Sigmoid colon (tissue), 7 donors: ENCODE data around the gene FRAS1. TPM values are rescaled to one million over a fixed set of nuclear protein-coding genes. Genes with fewer than 3 reads are reported as not detected.

ENCODE experiments used
- DNase-seq: peaks from one replicate; pipeline ENCODE4 v3.0.0-alpha.2; 2019
- H3K27ac ChIP-seq, 4 donors: fragments of 200-600 bp; sonication (generic); one replicate each; pipeline ENCODE4 v1.5.1; 2016 to 2019; ENCODE audit warnings: mild to moderate bottlenecking in 1 of 4
- H3K27me3 ChIP-seq, 3 donors: fragments of 200-600 bp; sonication (generic); one replicate each; pipeline ENCODE4 v1.5.1; 2019; ENCODE audit warnings: mild to moderate bottlenecking in 1 of 3
- H3K36me3 ChIP-seq, 4 donors: fragments of 200-600 bp; sonication (generic); one replicate each; pipeline ENCODE4 v1.5.1; 2016 to 2019
- H3K4me1 ChIP-seq, 4 donors: fragments of 200-600 bp; sonication (generic); one replicate each; pipeline ENCODE4 v1.5.1; 2017 to 2019
- H3K4me3 ChIP-seq, 4 donors: fragments of 200-600 bp; sonication (generic); one replicate each; pipeline ENCODE4 v1.5.1; 2017 to 2019; ENCODE audit warnings: mild to moderate bottlenecking in 2 of 4, moderate library complexity in 1 of 4
- H3K9me3 ChIP-seq, 4 donors: fragments of 200-600 bp in 3 of 4; sonication (generic) in 3 of 4; one replicate each; pipeline versions ENCODE4 v1.5.1 to v1.6.1; 2013 to 2019
- EP300 ChIP-seq, 4 donors: sonication (generic); formaldehyde crosslinking; IDR thresholded peaks; one replicate each; pipeline ENCODE4 v1.6.1; 2017; ENCODE audit warnings: antibody characterized with exemption in 4 of 4
- POLR2A ChIP-seq, 2 donors: fragments of 450-650 bp; IDR thresholded peaks; one replicate each; pipeline ENCODE4 v1.6.1; 2016; ENCODE audit warnings: antibody characterized with exemption in 2 of 2, mild to moderate bottlenecking in 2 of 2, moderate library complexity in 2 of 2
- POLR2AphosphoS5 ChIP-seq, 4 donors: sonication (generic); formaldehyde crosslinking; IDR thresholded peaks; one replicate each; pipeline ENCODE4 v1.6.1; 2017; ENCODE audit warnings: antibody characterized with exemption in 4 of 4
- WGBS, 2 donors: extraction: QIAGEN DNeasy Blood & Tissue Kit; methylation state at CpG; one replicate each; pipeline ENCODE4 v1.1.7; 2013; 5-methylcytosine and 5-hydroxymethylcytosine counted together
- intact Hi-C: fragments of 100-400 bp; cut with DNase I; formaldehyde crosslinking; loops from one replicate; pipeline ENCODE4 v1.15.1; 2023
- polyA plus RNA-seq, 3 donors: library from polyadenylated mRNA; stranded (reverse); fragments of 200-250 nt; gene quantifications; one replicate each; pipeline ENCODE4 v1.2.3, GENCODE V29; 2013
- total RNA-seq, 4 donors: library from RNA; depleted of rRNA; stranded (reverse); fragments of >200 nt; gene quantifications; one replicate each; pipeline ENCODE4 v1.1.0, GENCODE V29; 2016
- TF ChIP-seq, protein P1 (sequence below), 4 experiments: fragments of 450-650 bp in 3 of 4; fragments of 200-600 bp in 1 of 4; IDR thresholded peaks; one replicate each; pipeline ENCODE4 v1.5.1; 2016 to 2019; ENCODE audit warnings: antibody characterized with exemption in 4 of 4, mild to moderate bottlenecking in 3 of 4, moderate library complexity in 2 of 4
- donor health status: healthy with polysubstance abuse.
- donor health status: Bipolar disorder and iron deficiency.
- donor health status: healthy.

FRAS1 gene
- total and polyA plus RNA-seq, 7 donors = under 0.01 to 22.4 (median 7.4) TPM; not detected in 1

DNA sequence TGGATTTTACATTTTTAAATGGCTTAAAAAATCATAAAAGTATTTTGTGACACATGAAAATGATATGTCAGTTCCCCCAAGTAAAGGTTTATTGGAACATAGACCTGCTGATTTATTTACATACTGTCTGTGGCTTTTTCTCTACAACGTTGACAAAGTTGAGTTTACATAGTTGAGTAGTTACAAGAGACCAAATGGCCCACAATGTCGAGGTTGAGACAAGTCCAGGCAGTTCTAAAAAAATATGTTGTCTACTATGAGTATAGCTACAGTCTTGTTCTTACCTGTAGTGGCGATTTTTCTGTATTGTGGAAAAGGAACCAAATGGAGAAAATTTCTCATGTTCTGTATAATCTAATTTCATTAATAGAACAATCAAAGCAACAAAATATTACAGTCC, 163.2 kb downstream of the FRAS1 start:
- peaks cover 0 to 13% (median 2%) of the 10 kb centered on the region in 4 donors for H3K4me1 ChIP-seq
- intact Hi-C loops = no loop called here

DNA sequence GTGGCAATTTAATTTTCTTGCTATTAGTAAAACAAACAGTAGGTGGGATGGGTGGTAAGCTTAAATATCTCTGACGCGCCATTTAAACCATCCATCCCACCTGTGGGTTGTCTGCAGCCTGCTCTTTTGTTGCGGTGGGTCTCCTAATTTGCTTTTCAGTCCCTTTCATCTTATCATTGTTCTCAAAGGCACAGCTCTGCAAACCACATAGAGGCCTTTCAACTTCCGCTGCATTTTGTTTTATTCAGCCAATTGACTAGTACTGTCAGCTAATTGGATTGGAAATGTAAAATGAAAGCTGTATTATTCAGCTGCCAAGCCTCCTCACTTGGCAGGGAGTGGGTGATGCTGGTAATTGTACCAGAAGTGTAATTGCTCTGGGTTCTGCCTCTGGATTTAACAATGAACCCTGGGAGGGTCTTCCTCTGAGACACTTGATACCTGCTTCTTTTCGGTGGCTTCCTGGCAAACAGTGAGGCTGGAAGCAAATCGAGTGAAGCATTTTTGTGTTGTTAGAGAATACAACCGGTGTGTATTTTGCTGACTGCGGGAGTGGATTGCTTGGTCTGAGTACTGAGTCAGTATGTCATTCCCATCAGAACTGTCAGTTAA, 165.6 kb downstream of the FRAS1 start:
- TF ChIP-seq POLR2AphosphoS5 (IDR thresholded peaks at IDR 0.05) (no peak), EP300 (IDR thresholded peaks at IDR 0.05) (no peak), POLR2A (IDR thresholded peaks at IDR 0.05) (no peak)
- TF ChIP-seq, protein P1, sequence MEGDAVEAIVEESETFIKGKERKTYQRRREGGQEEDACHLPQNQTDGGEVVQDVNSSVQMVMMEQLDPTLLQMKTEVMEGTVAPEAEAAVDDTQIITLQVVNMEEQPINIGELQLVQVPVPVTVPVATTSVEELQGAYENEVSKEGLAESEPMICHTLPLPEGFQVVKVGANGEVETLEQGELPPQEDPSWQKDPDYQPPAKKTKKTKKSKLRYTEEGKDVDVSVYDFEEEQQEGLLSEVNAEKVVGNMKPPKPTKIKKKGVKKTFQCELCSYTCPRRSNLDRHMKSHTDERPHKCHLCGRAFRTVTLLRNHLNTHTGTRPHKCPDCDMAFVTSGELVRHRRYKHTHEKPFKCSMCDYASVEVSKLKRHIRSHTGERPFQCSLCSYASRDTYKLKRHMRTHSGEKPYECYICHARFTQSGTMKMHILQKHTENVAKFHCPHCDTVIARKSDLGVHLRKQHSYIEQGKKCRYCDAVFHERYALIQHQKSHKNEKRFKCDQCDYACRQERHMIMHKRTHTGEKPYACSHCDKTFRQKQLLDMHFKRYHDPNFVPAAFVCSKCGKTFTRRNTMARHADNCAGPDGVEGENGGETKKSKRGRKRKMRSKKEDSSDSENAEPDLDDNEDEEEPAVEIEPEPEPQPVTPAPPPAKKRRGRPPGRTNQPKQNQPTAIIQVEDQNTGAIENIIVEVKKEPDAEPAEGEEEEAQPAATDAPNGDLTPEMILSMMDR (IDR thresholded peaks at IDR 0.05) = no peak
- no peak for DNase-seq
- Histone ChIP-seq H3K4me1 (peaks cover 0 to 13% (median 4%) of the 10 kb centered on the region in 4 donors), H3K27me3 (no peaks in the 10 kb centered on the region), H3K36me3 (no peaks in the 10 kb centered on the region), H3K27ac (no peak overlapping the region), H3K4me3 (no peak overlapping the region), H3K9me3 (no peaks in the 10 kb centered on the region)
- intact Hi-C loops = no loop called here
- WGBS, 2 donors = 78 to 81% methylated on average over 8 of the region's 8 CpGs

More for the DNA sequence above, 163.2 kb downstream of the FRAS1 start:
- Histone ChIP-seq H3K36me3 (no peaks in the 10 kb centered on the region), H3K9me3 (no peaks in the 10 kb centered on the region), H3K27ac (no peak overlapping the region), H3K4me3 (no peak overlapping the region), H3K27me3 (no peaks in the 10 kb centered on the region)
- 36 to 61% methylated on average over 3 of the region's 3 CpGs for WGBS, 2 donors
- no peak for DNase-seq
- TF ChIP-seq POLR2AphosphoS5 (IDR thresholded peaks at IDR 0.05) (no peak), EP300 (IDR thresholded peaks at IDR 0.05) (no peak), POLR2A (IDR thresholded peaks at IDR 0.05) (no peak)
- TF ChIP-seq, protein P1 (IDR thresholded peaks at IDR 0.05) = no peak

DNA sequence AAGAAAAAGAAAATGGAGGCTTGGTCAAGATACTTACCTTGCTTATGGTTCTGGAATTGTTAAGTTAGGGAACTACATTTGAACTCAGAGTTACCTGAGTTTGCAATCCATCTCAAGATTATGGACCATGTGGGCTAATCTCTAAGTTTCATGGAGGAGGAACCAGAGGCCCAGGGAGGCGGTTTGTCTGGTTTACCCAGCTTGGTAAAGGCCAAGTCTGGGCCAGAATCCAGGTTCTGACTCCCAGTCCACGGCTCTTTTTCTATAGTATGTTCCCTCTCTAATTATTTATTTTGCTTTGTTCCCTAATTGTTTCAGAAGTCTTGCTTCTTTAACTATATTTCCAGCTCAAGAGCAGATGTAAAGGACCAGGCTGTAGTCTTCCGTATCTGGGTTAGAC, 168.1 kb downstream of the FRAS1 start:
- 81 to 89% methylated on average over 3 of the region's 3 CpGs for WGBS, 2 donors
- no peaks in the 10 kb centered on the region for H3K36me3 ChIP-seq
- TF ChIP-seq, protein P1 (IDR thresholded peaks at IDR 0.05) = no peak
- TF ChIP-seq POLR2A (IDR thresholded peaks at IDR 0.05) = no peak
- no peak for TF ChIP-seq POLR2AphosphoS5 (IDR thresholded peaks at IDR 0.05)
- TF ChIP-seq EP300 (IDR thresholded peaks at IDR 0.05) = no peak
- no peak for DNase-seq
- no peak overlapping the region for H3K4me3 ChIP-seq
- H3K27me3 ChIP-seq = no peaks in the 10 kb centered on the region
- H3K9me3 ChIP-seq = no peaks in the 10 kb centered on the region
- peaks cover 0 to 7% (median 4%) of the 10 kb centered on the region in 4 donors for H3K4me1 ChIP-seq
- H3K27ac ChIP-seq = no peak overlapping the region
- intact Hi-C loops = no loop called here

DNA sequence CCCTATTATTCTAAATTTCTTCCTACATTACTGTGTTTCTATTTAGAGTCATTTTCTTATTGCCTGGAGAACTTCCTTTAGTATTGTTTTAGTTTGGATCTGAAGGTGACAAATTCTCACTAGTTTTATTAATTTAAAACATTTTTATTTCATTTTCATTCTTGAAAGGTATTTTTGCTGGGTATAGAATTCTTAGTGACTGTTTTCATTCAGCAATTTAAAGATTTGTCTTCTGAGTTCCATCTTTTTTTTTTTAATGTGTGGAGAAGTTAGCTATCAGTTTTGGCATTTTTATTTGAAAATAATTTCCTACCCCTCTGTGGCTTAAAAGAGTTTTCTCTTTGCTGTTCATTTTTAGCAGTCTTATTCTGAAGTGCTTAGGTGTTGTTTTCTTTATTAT, 169.2 kb downstream of the FRAS1 start:
- TF ChIP-seq, protein P1 (IDR thresholded peaks at IDR 0.05) = no peak
- TF ChIP-seq EP300 (IDR thresholded peaks at IDR 0.05) = no peak
- no peak for TF ChIP-seq POLR2AphosphoS5 (IDR thresholded peaks at IDR 0.05)
- TF ChIP-seq POLR2A (IDR thresholded peaks at IDR 0.05) = no peak
- intact Hi-C loops = no loop called here
- no peak for DNase-seq
- Histone ChIP-seq H3K27me3 (no peaks in the 10 kb centered on the region), H3K4me3 (no peak overlapping the region), H3K9me3 (no peaks in the 10 kb centered on the region), H3K36me3 (no peaks in the 10 kb centered on the region), H3K27ac (no peak overlapping the region), H3K4me1 (peaks cover 0 to 7% (median 4%) of the 10 kb centered on the region in 4 donors)
